ENCODE results near the gene HAGH. TPM values are rescaled to one million over a fixed set of nuclear protein-coding genes. Genes with fewer than 3 reads are reported as not detected.

The HAGH gene
- total RNA-seq, 1 experiment from 2014 or later: 36.0 TPM

- Mint-ChIP-seq H3K27ac (no peak overlapping the region), H3K36me3 (peaks cover 5% of the 10 kb centered on the region), H3K4me3 (peak overlapping the region; percentile 33), H3K9me3 (no peaks in the 10 kb centered on the region), H3K4me1 (peaks cover 7% of the 10 kb centered on the region), H3K27me3 (ENCODE audit: low read depth) (no peaks in the 10 kb centered on the region)
- ATAC-seq: no peak
- ChIA-PET POLR2A (interaction anchor here (0.6 kb wide), 1 partner anchor 812 kb away, joined by 3 read pairs; no protein-coding TSS in a partner anchor), CTCF (no interaction called here)
- DNase-seq (ENCODE audit: low spot score): no peak
- TF ChIP-seq ZNF416 (CRISPR knock-in tag; IDR thresholded peaks at IDR 0.05) (no peak), JAZF1 (CRISPR knock-in tag; IDR thresholded peaks at IDR 0.05) (no peak), CDX4 (CRISPR knock-in tag; IDR thresholded peaks at IDR 0.05; ENCODE audit: borderline replicate concordance) (no peak), AR (CRISPR knock-in tag; IDR thresholded peaks at IDR 0.05) (no peak), MYBL2 (CRISPR knock-in tag; IDR thresholded peaks at IDR 0.05) (no peak), IRF1 (CRISPR knock-in tag; IDR thresholded peaks at IDR 0.05) (no peak), GRHL2 (CRISPR knock-in tag; IDR thresholded peaks at IDR 0.05; ENCODE audit: insufficient replicate concordance, severe bottlenecking) (no peak)
Measured at GRCh38 chr16:1784977-1785845, 41.4 kb downstream of the HAGH start.

GRCh38 chr16:1782408-1783264 is 44.0 kb downstream of the HAGH start, which contains the start of the genes NUBP2 and SPSB3:
Gene NUBP2, plus strand, starts transcription at chr16:1782960. Its CDS starts 61 bp downstream, at chr16:1783021.
Gene SPSB3, minus strand, starts transcription at chr16:1782571. Its CDS starts 1,088 bp downstream, at chr16:1781483.
- DNase-seq (ENCODE audit: low spot score) (peak; percentile 99), ATAC-seq (peak; percentile 87)
- H3K4me3 Mint-ChIP-seq: peak within 1 kb of the TSS; percentile 93
- H3K4me1 Mint-ChIP-seq: peaks cover 7% of the 10 kb centered on the region
- no peaks in the 10 kb centered on the region for H3K36me3 Mint-ChIP-seq
- H3K27ac Mint-ChIP-seq: peak within 1 kb of the TSS; percentile 83
- CTCF ChIA-PET: interaction anchor here (0.6 to 2.1 kb wide), 31 partner anchors 9 to 1042 kb away, joined by 3 to 37 read pairs (median 4); partner anchors contain the start of genes CIAO3, EME2, FAHD1 and GFER
- POLR2A ChIA-PET: interaction anchor here (0.6 to 1.5 kb wide), 10 partner anchors 9 to 373 kb away, joined by 3 to 18 read pairs (median 4); partner anchors contain the start of genes EME2, IGFALS, MAPK8IP3 and MRPS34
- H3K27me3 Mint-ChIP-seq (ENCODE audit: low read depth): no peaks in the 10 kb centered on the region
- no peaks in the 10 kb centered on the region for H3K9me3 Mint-ChIP-seq
- TF ChIP-seq ZNF232 (CRISPR knock-in tag; IDR thresholded peaks at IDR 0.05): no peak
- no peak for TF ChIP-seq ZNF138 (CRISPR knock-in tag; conservative IDR thresholded peaks at IDR 0.05)
- TF ChIP-seq E2F5 (CRISPR knock-in tag; IDR thresholded peaks at IDR 0.05): no peak
- no peak for TF ChIP-seq TP53 (CRISPR knock-in tag; IDR thresholded peaks at IDR 0.05)
- TF ChIP-seq ATF3 (CRISPR knock-in tag; conservative IDR thresholded peaks at IDR 0.05): no peak
- no peak for TF ChIP-seq CDX4 (CRISPR knock-in tag; IDR thresholded peaks at IDR 0.05; ENCODE audit: borderline replicate concordance)
- no peak for TF ChIP-seq NR2C2 (CRISPR knock-in tag; IDR thresholded peaks at IDR 0.05)
- no peak for TF ChIP-seq IRF2 (CRISPR knock-in tag; IDR thresholded peaks at IDR 0.05; ENCODE audit: borderline replicate concordance, low read depth)
- no peak for TF ChIP-seq NFE2L1 (CRISPR knock-in tag; IDR thresholded peaks at IDR 0.05)
- peak; percentile 97 for TF ChIP-seq FOXK1 (CRISPR knock-in tag; IDR thresholded peaks at IDR 0.05)
- no peak for TF ChIP-seq MXD4 (CRISPR knock-in tag; IDR thresholded peaks at IDR 0.05; ENCODE audit: borderline replicate concordance)
- TF ChIP-seq SP1 (CRISPR knock-in tag; conservative IDR thresholded peaks at IDR 0.05): peak; percentile 96
- no peak for TF ChIP-seq ZMAT4 (CRISPR knock-in tag; IDR thresholded peaks at IDR 0.05)
- no peak for TF ChIP-seq ZNF671 (CRISPR knock-in tag; IDR thresholded peaks at IDR 0.05)
- TF ChIP-seq FOXP4 (CRISPR knock-in tag; IDR thresholded peaks at IDR 0.05): no peak
- no peak for TF ChIP-seq NFATC4 (CRISPR knock-in tag; IDR thresholded peaks at IDR 0.05)
- TF ChIP-seq ZNF423 (CRISPR knock-in tag; IDR thresholded peaks at IDR 0.05): no peak
- TF ChIP-seq GABPB1 (CRISPR knock-in tag; IDR thresholded peaks at IDR 0.05): peak; percentile 59; the same call in 1 of the 2 replicates

Data from WTC11 (cell line).